Activated naive CD8-positive, alpha-beta T cell treated with anti-CD3 and anti-CD28 coated beads for 36 hours (primary cell): ENCODE data around the gene ZNF330. TPM values are rescaled to one million over a fixed set of nuclear protein-coding genes. Genes with fewer than 3 reads are reported as not detected.
"Not testable (repeated sequence)": the region's sequence is repeated elsewhere in the genome, so short reads cannot be mapped to it uniquely, and the experiment has no call there.

Source experiments
- DNase-seq: peaks from one replicate; pipeline ENCODE4 v3.0.0; 2021
- H3K27ac Mint-ChIP-seq: one replicate; pipeline ENCODE4 v1.8.0; 2022; ENCODE audit warnings: mild to moderate bottlenecking, moderate library complexity, mixed read lengths
- H3K27me3 Mint-ChIP-seq: one replicate; pipeline ENCODE4 v1.8.0; 2022; ENCODE audit warnings: mild to moderate bottlenecking, mixed read lengths
- H3K36me3 Mint-ChIP-seq: one replicate; pipeline ENCODE4 v1.8.0; 2021; ENCODE audit warnings: mild to moderate bottlenecking, mixed read lengths
- H3K4me1 Mint-ChIP-seq: one replicate; pipeline ENCODE4 v1.8.0; 2021; ENCODE audit warnings: mixed read lengths
- H3K4me3 Mint-ChIP-seq: one replicate; pipeline ENCODE4 v1.8.0; 2022; ENCODE audit warnings: mild to moderate bottlenecking, moderate library complexity, mixed read lengths
- H3K9me3 Mint-ChIP-seq: one replicate; pipeline ENCODE4 v1.8.0; 2022; ENCODE audit warnings: mixed read lengths
- total RNA-seq, 2 experiments: library from RNA; stranded (reverse); gene quantifications; one replicate each; pipeline ENCODE4 v1.2.3, GENCODE V29; 2021

ZNF330 gene
- total RNA-seq, 2 experiments from 2014 or later = 64.5 TPM

DNA sequence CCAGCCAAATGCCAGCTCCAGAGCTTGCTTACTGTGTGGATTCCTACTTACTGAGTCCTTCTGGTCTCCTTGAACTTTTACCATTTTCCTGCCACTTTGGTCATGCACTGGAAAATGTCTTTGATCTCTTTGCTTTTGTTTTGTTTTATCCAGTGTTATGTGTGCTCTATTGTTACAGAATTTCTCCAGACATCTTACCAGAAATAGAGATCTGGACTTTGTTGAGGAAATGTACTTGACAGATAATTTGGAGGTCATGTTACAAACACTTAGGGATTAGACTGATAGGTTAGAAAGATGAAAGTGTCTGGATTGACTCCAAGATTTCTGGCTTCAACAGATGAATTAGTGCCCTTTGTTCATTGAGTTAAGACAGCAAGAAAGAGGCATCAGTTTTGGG lies 5.7 kb upstream of the ZNF330 start:
- Mint-ChIP-seq H3K27me3 (peaks cover 5% of the 10 kb centered on the region), H3K4me1 (peaks cover 3% of the 10 kb centered on the region), H3K9me3 (no peaks in the 10 kb centered on the region), H3K36me3 (no peaks in the 10 kb centered on the region), H3K4me3 (no peak overlapping the region), H3K27ac (no peak overlapping the region)
- DNase-seq = no peak

DNA sequence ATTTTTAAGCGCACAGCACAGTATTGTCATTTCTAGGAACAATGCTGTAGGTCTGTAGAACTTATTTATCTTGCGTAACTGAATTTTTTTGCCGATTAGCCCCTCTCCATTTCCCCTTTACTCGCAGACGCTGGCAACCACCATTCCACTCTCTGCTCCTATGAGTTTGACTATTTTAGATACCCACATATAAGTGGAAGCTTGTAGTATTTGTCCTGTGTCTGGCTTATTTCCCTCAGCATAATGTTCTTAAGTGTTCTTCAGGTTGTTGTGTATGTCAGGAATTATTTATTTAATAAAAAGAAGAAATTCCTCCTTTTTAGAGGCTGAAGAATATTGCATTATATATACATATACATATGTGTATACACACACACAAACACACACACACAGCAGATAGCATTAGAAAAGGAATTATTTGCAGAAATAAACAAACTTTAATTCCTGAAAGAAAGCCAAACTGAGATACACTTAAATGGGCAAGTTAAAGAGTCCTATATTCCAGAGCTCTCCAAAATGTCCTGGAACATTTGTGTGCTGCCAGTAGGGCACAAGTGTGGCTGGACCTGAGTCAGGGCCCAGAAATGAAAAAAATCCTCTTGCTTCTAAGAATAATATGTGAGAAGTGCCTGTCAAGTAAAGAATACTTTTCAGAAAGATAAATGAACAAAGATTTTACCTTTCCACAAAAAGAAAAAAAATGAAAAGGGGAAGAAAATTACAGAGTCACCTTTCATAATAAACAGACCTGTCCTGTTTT lies 4.5 kb upstream of the ZNF330 start:
- Mint-ChIP-seq H3K4me1 (peaks cover 6% of the 10 kb centered on the region), H3K36me3 (no peaks in the 10 kb centered on the region), H3K27ac (no peak overlapping the region), H3K9me3 (no peaks in the 10 kb centered on the region), H3K4me3 (no peak overlapping the region), H3K27me3 (peaks cover 5% of the 10 kb centered on the region)
- no peak for DNase-seq

DNA sequence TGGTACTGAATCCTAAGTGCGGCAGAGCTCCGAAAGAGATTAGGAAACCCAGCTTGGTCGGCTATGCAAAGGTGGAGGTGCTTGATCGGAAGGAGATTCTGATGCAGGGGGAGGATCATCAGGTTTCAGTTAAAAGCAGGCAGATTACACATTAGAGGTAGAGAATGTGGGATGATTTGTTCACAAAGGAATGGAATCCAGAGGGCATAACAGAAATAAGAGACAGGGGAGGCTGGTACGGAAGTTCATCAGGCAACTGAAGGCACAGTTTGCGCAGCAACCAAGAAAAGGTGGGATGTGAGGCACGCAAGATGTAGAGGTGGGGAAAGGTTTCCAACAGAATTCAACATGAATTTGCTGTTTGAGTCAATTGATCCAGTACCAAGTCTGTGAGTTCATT lies 424 bp upstream of the ZNF330 start:
- no peak for DNase-seq
- H3K27me3 Mint-ChIP-seq = no peaks in the 10 kb centered on the region

DNA sequence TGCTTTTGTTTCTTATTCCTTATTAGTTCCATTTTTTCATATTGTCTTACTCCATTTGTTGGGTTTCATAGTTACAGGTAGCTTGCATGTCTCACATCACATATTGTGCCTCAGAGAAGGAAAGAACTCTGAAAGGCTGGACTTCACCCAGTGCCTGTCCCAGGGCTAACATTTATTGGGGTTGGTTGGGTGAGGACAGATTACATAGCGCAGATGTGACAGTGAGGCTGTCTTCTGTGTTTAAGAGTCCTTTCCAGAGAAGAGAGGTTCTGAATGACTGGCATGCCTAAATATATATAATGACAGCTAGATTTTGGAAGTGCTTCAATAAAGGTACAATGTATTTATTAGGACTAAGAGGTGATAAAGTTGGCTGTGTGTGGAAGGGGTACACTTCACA lies 2.7 kb downstream of the ZNF330 start:
- H3K9me3 Mint-ChIP-seq = no peaks in the 10 kb centered on the region
- DNase-seq = no peak
- no peak overlapping the region for H3K4me3 Mint-ChIP-seq
- peaks cover 36% of the 10 kb centered on the region for H3K36me3 Mint-ChIP-seq
- H3K27me3 Mint-ChIP-seq = no peaks in the 10 kb centered on the region
- no peak overlapping the region for H3K27ac Mint-ChIP-seq
- peaks cover 32% of the 10 kb centered on the region for H3K4me1 Mint-ChIP-seq

More for the DNA sequence above, 424 bp upstream of the ZNF330 start:
- Mint-ChIP-seq H3K36me3 (peaks cover 18% of the 10 kb centered on the region), H3K4me3 (peak overlapping the region; percentile 93), H3K27ac (peak overlapping the region; percentile 66), H3K4me1 (peaks cover 27% of the 10 kb centered on the region), H3K9me3 (no peaks in the 10 kb centered on the region)

DNA sequence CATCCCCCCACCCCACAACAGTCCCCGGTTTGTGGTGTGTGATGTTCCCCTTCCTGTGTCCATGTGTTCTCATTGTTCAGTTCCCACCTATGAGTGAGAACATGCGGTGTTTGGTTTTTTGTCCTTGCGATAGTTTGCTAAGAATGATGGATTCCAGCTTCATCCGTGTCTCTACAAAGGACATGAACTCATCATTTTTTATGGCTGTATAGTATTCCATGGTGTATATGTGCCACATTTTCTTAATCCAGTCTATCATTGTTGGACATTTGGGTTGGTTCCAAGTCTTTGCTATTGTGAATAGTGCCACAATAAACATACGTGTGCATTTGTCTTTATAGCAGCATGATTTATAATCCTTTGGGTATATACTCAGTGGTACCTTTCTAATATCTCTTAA lies 6.6 kb downstream of the ZNF330 start:
- not testable (repeated sequence) for H3K27ac Mint-ChIP-seq, H3K27me3 Mint-ChIP-seq, DNase-seq, H3K9me3 Mint-ChIP-seq, H3K4me3 Mint-ChIP-seq
- H3K36me3 Mint-ChIP-seq = peaks cover 50% of the 10 kb centered on the region
- H3K4me1 Mint-ChIP-seq = peaks cover 29% of the 10 kb centered on the region

DNA sequence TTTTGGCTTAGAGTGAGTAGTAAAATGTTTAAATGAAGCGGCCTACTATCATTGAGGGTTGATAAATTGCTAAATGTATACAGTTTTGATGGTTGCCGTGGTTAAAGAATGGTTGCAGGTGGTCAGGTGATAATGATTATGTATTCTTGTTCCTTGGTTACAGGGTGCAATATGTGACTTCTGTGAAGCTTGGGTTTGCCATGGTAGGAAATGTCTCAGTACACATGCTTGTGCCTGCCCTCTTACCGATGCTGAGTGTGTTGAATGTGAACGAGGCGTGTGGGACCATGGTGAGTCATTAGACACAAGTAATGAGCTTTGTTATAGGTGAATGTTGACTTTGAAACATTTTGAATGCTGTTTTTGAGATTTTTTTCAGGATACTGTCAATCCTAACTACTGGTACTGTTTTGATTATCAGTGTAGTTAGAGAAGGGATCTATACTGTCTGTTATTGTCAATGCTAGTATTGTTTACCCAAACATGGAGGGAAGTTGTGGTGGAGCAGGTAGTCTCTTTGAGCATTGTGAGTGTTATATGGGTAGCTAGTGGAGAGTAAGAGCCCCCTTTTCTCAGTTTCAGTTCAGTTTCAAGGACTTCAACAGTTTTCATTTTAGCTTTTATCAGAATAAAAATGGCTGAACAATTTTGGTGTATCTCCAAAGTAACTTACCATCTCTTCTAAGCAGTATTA lies 8.9 kb downstream of the ZNF330 start:
- H3K4me1 Mint-ChIP-seq = peaks cover 16% of the 10 kb centered on the region
- no peak for DNase-seq
- no peak overlapping the region for H3K4me3 Mint-ChIP-seq
- H3K36me3 Mint-ChIP-seq = peaks cover 43% of the 10 kb centered on the region
- no peaks in the 10 kb centered on the region for H3K9me3 Mint-ChIP-seq
- H3K27ac Mint-ChIP-seq = peak overlapping the region; percentile 82
- H3K27me3 Mint-ChIP-seq = no peaks in the 10 kb centered on the region

DNA sequence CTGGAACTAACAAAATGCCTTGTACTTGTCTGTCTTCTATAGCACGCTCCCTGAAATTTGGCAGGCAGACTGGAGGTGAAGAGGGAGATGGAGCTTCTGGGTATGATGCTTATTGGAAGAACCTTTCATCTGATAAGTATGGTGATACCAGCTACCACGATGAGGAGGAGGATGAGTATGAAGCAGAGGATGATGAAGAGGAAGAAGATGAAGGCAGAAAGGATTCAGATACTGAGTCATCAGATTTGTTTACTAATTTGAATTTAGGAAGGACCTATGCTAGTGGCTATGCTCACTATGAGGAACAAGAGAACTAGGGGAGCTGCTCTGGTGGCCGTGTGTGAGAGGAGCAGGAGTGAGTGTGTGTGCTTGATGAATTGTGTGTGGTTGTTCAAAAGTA lies 13.0 kb downstream of the ZNF330 start:
- Mint-ChIP-seq H3K27ac (no peak overlapping the region), H3K9me3 (no peaks in the 10 kb centered on the region), H3K4me3 (no peak overlapping the region), H3K27me3 (no peaks in the 10 kb centered on the region), H3K36me3 (peaks cover 32% of the 10 kb centered on the region), H3K4me1 (peaks cover 6% of the 10 kb centered on the region)
- no peak for DNase-seq

DNA sequence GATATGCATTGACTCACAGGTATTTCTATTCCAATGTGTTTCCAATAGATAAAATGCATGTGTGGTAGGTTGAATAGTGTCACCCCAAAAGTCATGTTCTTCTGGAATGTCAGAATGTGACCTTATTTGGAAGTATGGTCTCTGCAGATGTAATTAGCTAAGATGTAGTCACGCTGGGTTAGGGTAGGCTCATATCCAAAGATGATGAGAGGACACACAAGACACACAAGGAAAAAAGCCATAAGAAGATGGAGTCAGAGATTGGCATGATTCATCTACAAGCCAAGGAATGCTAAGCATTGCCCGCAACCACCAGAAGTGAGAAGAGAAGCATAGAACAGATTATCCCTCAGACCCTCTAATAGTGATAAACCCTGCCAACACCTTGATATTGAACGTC lies 17.5 kb downstream of the ZNF330 start:
- Mint-ChIP-seq H3K27ac (no peak overlapping the region), H3K27me3 (no peaks in the 10 kb centered on the region), H3K4me3 (no peak overlapping the region), H3K36me3 (peaks cover 19% of the 10 kb centered on the region), H3K4me1 (no peaks in the 10 kb centered on the region), H3K9me3 (no peaks in the 10 kb centered on the region)
- no peak for DNase-seq

DNA sequence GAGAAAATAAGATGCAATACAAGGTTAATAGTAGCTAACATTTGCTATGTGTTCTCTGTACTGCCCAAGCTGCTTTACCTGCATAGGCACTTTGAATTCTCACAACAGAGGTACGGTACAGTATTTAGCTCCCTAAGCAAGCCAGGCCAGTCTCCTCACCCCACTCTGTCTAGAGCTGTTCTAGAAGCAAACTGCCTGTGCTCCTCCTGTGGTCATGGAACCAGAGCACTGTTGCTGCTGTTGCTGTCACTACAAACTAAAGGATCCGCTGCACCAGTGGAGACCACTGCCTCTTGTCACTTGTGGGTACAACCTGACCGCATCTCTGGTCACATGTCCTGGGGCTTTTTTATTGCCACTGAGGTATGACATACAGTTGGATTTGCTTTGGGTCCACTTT lies 19.6 kb downstream of the ZNF330 start:
- H3K27me3 Mint-ChIP-seq = peaks cover 4% of the 10 kb centered on the region
- no peak overlapping the region for H3K27ac Mint-ChIP-seq
- no peak overlapping the region for H3K4me3 Mint-ChIP-seq
- no peaks in the 10 kb centered on the region for H3K4me1 Mint-ChIP-seq
- peaks cover 7% of the 10 kb centered on the region for H3K36me3 Mint-ChIP-seq
- no peaks in the 10 kb centered on the region for H3K9me3 Mint-ChIP-seq
- DNase-seq = no peak

DNA sequence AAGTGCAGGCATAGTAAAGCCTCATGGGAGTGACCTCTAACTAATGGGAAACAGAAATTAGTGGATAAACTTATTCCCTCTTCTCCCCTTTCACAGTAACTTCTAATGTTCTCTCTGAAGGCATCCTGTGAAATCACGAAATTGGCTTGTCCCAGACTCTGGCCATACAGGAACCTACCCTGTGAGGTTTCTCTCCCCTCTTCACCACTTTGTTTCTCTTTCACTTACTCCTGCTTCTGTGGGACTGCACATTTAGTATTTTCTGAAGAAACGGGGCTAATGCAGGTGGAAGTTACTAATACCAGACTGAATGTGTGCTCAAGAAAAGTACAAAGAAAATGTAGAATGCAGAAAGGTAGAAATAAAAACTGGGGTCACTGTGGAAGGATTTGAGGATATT lies 20.0 kb downstream of the ZNF330 start:
- H3K27ac Mint-ChIP-seq = no peak overlapping the region
- no peaks in the 10 kb centered on the region for H3K4me1 Mint-ChIP-seq
- peaks cover 4% of the 10 kb centered on the region for H3K27me3 Mint-ChIP-seq
- H3K9me3 Mint-ChIP-seq = no peaks in the 10 kb centered on the region
- DNase-seq = no peak
- peaks cover 3% of the 10 kb centered on the region for H3K36me3 Mint-ChIP-seq
- no peak overlapping the region for H3K4me3 Mint-ChIP-seq

DNA sequence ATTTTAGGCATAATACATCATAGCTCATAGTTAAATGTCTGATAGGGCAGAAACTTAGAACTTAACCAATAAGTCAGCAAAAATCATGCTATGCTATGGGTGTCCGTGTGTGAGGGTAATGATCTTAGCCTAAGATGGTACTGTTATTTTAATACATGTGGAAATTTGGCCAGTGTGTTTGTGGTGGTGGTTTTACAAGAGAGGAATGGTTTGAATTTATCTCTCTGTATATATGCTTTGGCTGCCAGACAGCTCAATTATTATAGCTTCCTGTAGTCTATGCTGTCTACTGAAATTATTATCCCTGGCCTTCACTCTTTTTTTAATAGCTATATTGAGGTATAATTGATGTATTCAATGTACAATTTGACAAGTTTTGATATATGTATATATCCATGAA lies 21.3 kb downstream of the ZNF330 start:
- Mint-ChIP-seq H3K36me3 (no peaks in the 10 kb centered on the region), H3K27me3 (peaks cover 4% of the 10 kb centered on the region), H3K4me1 (peaks cover 6% of the 10 kb centered on the region), H3K4me3 (no peak overlapping the region), H3K9me3 (no peaks in the 10 kb centered on the region), H3K27ac (no peak overlapping the region)
- no peak for DNase-seq

DNA sequence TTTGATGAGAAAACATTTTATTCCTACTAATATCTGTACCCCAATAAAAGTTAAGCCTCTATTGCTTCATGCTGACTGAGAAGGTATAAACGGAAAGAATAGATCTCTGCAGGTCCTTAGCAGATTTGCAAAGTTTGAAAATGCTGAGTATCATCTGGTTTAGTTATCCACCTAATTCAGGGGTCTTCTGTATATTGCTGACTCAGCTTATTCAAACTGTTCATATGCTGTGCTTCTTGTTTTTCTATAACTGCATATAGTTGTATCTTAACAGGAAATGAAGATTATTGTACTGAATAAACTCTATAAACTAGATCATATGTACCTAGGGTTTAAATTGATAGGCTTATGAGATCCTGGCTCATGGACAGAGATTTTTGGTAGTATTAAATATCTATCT lies 23.7 kb downstream of the ZNF330 start:
- H3K27ac Mint-ChIP-seq = no peak overlapping the region
- H3K27me3 Mint-ChIP-seq = peaks cover 4% of the 10 kb centered on the region
- H3K36me3 Mint-ChIP-seq = no peaks in the 10 kb centered on the region
- no peak overlapping the region for H3K4me3 Mint-ChIP-seq
- H3K9me3 Mint-ChIP-seq = no peaks in the 10 kb centered on the region
- H3K4me1 Mint-ChIP-seq = peaks cover 6% of the 10 kb centered on the region
- no peak for DNase-seq

DNA sequence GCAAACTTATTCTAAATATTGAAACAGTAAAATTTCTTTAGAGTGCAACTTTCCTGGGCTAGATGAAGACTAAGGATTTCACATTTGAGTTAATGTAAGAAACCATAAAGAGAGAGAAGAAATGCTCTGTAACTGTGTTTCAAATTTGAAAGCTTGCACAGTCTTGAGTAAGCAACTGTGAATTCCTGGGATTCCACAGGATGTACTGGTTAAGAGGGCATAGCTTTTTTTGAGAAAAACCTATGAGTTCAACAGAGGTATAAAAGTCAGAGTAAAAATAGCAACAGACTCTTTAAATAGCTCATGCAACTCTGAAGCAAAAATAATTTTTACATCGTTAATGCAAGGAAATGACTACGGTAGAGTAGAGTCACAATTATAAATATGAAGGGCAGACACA lies 25.5 kb downstream of the ZNF330 start:
- no peaks in the 10 kb centered on the region for H3K36me3 Mint-ChIP-seq
- peaks cover 6% of the 10 kb centered on the region for H3K4me1 Mint-ChIP-seq
- DNase-seq = no peak
- H3K27me3 Mint-ChIP-seq = peaks cover 4% of the 10 kb centered on the region
- no peaks in the 10 kb centered on the region for H3K9me3 Mint-ChIP-seq
- no peak overlapping the region for H3K4me3 Mint-ChIP-seq
- peak overlapping the region; percentile 11 for H3K27ac Mint-ChIP-seq

DNA sequence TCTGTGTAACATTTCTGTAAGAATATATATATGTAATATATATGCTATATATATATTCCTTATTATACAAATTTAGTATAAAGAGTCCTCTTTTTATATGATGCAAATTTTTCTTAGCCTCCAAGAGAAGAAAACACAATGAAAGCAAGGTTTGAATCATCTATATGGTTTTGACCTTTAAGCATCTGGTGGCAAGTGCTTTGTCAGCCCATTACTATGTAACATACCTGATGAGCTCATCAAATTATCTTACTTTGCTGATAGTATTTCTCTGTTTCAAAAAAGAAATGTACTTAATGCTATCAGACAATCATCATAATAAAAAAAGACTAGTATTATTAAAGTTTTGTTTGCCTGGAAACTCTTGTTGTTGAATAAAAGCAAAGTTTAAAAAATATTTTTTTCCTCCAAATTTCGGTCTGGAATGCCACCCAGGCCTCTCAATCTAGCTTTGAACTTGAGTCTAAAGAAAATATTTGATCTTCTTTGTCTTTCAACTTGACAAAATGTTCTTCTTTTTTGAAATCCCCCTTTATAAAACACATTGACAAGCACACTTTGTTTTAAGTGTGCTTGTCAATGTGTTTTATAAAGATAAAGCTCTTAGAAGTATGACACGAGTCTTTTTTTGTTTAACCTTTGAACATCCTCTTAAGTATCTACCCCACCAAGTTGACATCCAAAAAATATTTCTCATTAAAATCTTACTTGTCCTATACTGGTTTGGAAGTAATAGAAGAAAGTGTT lies 26.2 kb downstream of the ZNF330 start:
- DNase-seq = no peak
- Mint-ChIP-seq H3K4me3 (no peak overlapping the region), H3K4me1 (peaks cover 6% of the 10 kb centered on the region), H3K9me3 (no peaks in the 10 kb centered on the region), H3K27me3 (peaks cover 4% of the 10 kb centered on the region), H3K27ac (no peak overlapping the region), H3K36me3 (no peaks in the 10 kb centered on the region)

DNA sequence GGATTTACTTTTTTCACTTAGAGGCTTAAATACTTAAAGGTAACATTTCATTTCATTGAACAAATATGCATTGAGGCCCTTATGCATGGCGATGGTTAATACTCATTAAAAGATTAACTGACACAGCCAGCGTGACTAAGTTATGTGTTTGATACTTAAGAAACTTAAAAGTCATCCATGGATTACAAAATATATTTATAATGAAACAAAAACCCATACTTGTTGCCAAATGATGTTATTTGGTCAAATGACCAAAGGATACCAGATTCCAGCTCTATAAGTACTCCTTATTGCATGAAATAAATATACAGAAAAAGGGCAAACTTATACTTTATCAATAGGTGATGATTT lies 26.7 kb downstream of the ZNF330 start:
- Mint-ChIP-seq H3K9me3 (no peaks in the 10 kb centered on the region), H3K36me3 (no peaks in the 10 kb centered on the region), H3K27me3 (peaks cover 4% of the 10 kb centered on the region), H3K27ac (no peak overlapping the region), H3K4me1 (peaks cover 6% of the 10 kb centered on the region), H3K4me3 (no peak overlapping the region)
- no peak for DNase-seq
